Germinal center (tissue), 1 donor: ENCODE data around the gene ROBO2.

Experiments
- DNase-seq: peaks from one replicate; pipeline ENCODE4 v3.0.0; 2012; ENCODE audit warnings: mixed read lengths, low spot score

Gene ROBO2

GRCh38 chr3:77682162-77682561 is 642.3 kb downstream of the ROBO2 start:
- no peak for DNase-seq

- DNase-seq, result no peak
Observed at GRCh38 chr3:77684115-77684514, 644.2 kb downstream of the ROBO2 start.

GRCh38 chr3:77685713-77686112 is 645.8 kb downstream of the ROBO2 start:
- DNase-seq, result no peak

- no peak for DNase-seq
Observed at GRCh38 chr3:77686560-77686959, 646.7 kb downstream of the ROBO2 start.

GRCh38 chr3:77687545-77687944 is 647.6 kb downstream of the ROBO2 start:
- DNase-seq, result no peak

- DNase-seq, result no peak
Observed at GRCh38 chr3:77690284-77690845, 650.5 kb downstream of the ROBO2 start.

GRCh38 chr3:77693147-77693546 is 653.2 kb downstream of the ROBO2 start:
- no peak for DNase-seq

GRCh38 chr3:77699125-77699691 is 659.3 kb downstream of the ROBO2 start:
- DNase-seq, result no peak
